ENCODE measurements around the gene EIF3CL. TPM values are rescaled to one million over a fixed set of nuclear protein-coding genes. Genes with fewer than 3 reads are reported as not detected.
"Not testable (repeated sequence)": the region's sequence is repeated elsewhere in the genome, so short reads cannot be mapped to it uniquely, and the experiment has no call there.

EIF3CL gene, protein sequence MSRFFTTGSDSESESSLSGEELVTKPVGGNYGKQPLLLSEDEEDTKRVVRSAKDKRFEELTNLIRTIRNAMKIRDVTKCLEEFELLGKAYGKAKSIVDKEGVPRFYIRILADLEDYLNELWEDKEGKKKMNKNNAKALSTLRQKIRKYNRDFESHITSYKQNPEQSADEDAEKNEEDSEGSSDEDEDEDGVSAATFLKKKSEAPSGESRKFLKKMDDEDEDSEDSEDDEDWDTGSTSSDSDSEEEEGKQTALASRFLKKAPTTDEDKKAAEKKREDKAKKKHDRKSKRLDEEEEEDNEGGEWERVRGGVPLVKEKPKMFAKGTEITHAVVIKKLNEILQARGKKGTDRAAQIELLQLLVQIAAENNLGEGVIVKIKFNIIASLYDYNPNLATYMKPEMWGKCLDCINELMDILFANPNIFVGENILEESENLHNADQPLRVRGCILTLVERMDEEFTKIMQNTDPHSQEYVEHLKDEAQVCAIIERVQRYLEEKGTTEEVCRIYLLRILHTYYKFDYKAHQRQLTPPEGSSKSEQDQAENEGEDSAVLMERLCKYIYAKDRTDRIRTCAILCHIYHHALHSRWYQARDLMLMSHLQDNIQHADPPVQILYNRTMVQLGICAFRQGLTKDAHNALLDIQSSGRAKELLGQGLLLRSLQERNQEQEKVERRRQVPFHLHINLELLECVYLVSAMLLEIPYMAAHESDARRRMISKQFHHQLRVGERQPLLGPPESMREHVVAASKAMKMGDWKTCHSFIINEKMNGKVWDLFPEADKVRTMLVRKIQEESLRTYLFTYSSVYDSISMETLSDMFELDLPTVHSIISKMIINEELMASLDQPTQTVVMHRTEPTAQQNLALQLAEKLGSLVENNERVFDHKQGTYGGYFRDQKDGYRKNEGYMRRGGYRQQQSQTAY
- total RNA-seq, result 100 to 1,000 TPM in 1 of 2 donors, 10 to 100 TPM in 1; 60.6 to 107 TPM

DNA sequence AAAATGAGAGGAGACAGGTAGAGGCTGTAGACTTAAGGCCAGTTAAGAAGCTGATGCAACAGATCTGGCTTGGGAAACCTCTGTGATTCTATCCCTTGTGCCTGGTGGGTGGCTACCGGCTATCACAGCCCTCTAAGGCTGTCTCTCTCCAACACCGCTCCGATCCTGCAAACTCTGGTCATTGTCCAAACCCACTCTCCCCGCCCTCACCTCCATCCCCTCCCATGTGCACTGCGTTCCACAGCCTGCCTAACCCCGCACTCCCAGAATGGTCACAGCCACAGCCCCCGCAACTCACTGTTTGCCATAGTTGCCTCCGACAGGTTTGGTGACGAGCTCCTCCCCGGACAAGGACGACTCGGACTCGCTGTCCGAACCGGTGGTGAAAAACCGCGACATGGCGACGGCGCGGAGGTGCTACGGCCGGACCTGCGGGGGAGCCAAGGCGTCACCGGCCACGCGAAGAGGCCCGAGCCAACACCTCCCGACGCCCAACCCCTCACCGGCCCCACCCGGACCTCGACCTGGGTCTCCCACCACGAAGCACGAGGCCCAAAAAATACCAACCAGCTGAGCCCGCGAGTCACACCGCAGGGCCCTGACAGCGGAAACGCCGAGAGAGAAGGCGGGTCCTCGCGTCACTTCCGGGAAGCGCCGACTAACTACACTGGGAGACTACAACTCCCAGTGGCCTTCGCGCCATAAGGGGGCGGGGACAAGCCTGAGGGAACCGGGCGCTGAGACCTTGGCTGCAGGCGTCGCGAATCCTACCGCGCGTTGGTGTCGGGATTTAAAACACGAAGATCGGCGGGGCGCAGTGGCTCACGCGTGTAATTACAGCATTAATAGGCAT, at the start of gene EIF3CL:
Gene EIF3CL, minus strand, starts transcription at position 622 of the 853 bp plus-strand sequence. Its CDS starts 223 bp downstream, at position 399.
- not testable (repeated sequence) for H3K9me3 Mint-ChIP-seq; H3K27me3 Mint-ChIP-seq (ENCODE audit: low read depth); DNase-seq; H3K4me1 Mint-ChIP-seq (ENCODE audit: low read depth); H3K36me3 Mint-ChIP-seq (ENCODE audit: insufficient read depth in 2 of 2); H3K27ac Mint-ChIP-seq
- peak within 1 kb of the TSS; percentile 59 to 62 for H3K4me3 Mint-ChIP-seq
- ATAC-seq (replicated peaks in 1 of 2), result peak; percentile 100

DNA sequence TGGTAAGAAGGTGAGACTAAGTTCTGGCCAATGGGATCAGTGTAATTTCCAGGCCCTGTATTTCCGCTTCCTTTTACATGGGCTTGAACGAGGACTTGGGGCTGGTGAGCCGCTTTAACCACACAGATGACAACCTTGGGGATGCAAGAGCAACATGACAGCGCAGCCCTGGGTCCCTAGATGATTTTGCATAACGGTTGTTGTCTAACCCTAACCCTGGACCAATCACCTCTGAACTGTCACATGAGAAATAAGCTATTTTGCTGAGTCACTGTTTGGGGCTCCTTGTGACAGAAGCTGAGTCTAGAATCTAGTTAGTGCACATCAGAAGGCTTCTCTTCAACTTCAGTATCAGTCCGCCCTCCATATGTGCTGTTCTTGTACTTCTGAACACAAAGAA, 43.4 kb upstream of the EIF3CL start:
- not testable (repeated sequence) for H3K27me3 Mint-ChIP-seq (ENCODE audit: low read depth); H3K4me3 Mint-ChIP-seq; H3K27ac Mint-ChIP-seq; H3K9me3 Mint-ChIP-seq; H3K36me3 Mint-ChIP-seq (ENCODE audit: insufficient read depth in 2 of 2); ATAC-seq (replicated peaks in 1 of 2); DNase-seq; H3K4me1 Mint-ChIP-seq (ENCODE audit: low read depth)

DNA sequence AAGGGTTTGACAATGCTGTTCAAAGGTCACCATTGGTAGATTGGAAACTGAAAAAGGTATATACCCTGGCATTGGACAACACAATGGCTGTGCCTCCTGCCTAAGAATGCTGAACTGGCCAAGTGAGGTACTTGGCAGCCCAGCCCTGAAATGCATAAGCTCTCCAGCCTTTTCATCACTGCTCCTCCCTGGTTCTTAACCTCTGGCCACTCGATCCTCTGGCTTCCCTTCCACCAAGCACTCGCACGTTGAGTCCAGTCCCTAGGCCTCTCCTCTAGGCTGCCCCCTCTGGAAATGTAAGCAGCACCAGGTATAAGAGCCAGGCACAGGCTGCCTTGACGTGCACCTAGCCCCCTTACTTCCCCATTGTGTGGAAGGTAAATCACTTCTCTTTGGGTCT, 42.7 kb upstream of the EIF3CL start:
- H3K9me3 Mint-ChIP-seq; H3K4me3 Mint-ChIP-seq; H3K27ac Mint-ChIP-seq; H3K27me3 Mint-ChIP-seq (ENCODE audit: low read depth); H3K4me1 Mint-ChIP-seq (ENCODE audit: low read depth); H3K36me3 Mint-ChIP-seq (ENCODE audit: insufficient read depth in 2 of 2); ATAC-seq (replicated peaks in 1 of 2); DNase-seq: not testable (repeated sequence)

DNA sequence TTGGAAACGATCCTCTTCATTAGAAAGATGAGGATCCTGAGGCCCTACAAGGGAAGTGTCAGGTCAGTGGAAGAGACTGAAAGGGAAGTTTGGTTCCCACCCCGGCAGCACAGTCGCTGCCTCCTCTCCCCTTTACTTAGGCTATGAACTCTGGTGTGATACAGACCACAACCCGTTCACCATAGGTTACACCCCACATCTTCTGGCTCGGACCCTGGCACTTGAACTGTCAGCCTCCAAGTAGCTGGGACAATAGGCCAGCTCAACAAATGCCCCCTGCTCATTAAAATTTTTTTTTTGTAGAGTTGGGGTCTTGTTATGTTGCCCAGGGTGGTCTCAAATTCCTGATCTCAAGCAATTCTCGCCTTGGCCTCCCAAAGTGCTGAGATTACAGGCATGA, 40.3 kb upstream of the EIF3CL start:
- H3K36me3 Mint-ChIP-seq (ENCODE audit: insufficient read depth in 2 of 2); ATAC-seq (replicated peaks in 1 of 2); H3K9me3 Mint-ChIP-seq; H3K27me3 Mint-ChIP-seq (ENCODE audit: low read depth); DNase-seq; H3K4me3 Mint-ChIP-seq; H3K27ac Mint-ChIP-seq; H3K4me1 Mint-ChIP-seq (ENCODE audit: low read depth): not testable (repeated sequence)

DNA sequence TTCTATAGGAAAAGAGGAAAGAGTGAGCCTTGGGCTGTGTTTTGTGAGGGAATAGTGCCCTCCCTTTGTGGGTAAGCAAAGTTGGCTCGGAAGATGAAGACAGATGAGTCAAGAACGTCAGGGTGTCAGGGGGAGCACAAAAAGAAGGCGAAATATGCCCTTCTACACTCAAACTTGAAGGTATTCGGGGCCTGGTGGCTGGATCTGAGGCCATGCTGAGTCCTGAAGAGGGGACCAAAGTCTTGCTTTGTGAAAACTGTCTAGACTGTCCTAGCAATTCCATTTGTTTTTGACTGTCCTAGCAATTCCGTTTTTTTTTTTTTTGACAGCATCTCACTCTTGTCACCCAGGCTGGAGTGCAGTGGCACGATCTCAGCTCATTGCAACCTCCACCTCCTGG, 35.3 kb upstream of the EIF3CL start:
- H3K27ac Mint-ChIP-seq; H3K27me3 Mint-ChIP-seq (ENCODE audit: low read depth); H3K4me3 Mint-ChIP-seq; H3K4me1 Mint-ChIP-seq (ENCODE audit: low read depth); H3K36me3 Mint-ChIP-seq (ENCODE audit: insufficient read depth in 2 of 2); ATAC-seq (replicated peaks in 1 of 2); DNase-seq; H3K9me3 Mint-ChIP-seq: not testable (repeated sequence)

DNA sequence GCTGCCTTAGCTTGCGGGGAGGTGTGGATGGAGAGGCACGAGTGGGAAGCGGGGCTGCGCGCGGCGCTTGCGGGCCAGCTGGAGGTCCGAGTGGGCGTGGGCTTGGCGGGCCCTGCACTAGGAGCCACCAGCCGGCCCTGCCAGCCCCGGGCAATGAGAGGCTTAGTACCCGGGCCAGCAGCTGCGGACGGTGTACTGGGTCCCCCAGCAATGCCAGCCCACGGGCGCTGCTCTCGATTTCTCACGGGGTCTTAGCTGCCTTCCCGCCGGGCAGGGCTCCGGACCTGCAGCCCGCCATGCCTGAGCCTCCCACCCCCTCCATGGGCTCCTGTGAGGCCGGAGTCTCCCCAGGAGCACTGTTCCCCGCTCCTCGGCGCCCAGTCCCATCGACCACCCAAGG, 31.7 kb upstream of the EIF3CL start:
- not testable (repeated sequence) for H3K4me3 Mint-ChIP-seq; ATAC-seq (replicated peaks in 1 of 2); H3K27me3 Mint-ChIP-seq (ENCODE audit: low read depth); DNase-seq; H3K9me3 Mint-ChIP-seq; H3K36me3 Mint-ChIP-seq (ENCODE audit: insufficient read depth in 2 of 2); H3K27ac Mint-ChIP-seq; H3K4me1 Mint-ChIP-seq (ENCODE audit: low read depth)

DNA sequence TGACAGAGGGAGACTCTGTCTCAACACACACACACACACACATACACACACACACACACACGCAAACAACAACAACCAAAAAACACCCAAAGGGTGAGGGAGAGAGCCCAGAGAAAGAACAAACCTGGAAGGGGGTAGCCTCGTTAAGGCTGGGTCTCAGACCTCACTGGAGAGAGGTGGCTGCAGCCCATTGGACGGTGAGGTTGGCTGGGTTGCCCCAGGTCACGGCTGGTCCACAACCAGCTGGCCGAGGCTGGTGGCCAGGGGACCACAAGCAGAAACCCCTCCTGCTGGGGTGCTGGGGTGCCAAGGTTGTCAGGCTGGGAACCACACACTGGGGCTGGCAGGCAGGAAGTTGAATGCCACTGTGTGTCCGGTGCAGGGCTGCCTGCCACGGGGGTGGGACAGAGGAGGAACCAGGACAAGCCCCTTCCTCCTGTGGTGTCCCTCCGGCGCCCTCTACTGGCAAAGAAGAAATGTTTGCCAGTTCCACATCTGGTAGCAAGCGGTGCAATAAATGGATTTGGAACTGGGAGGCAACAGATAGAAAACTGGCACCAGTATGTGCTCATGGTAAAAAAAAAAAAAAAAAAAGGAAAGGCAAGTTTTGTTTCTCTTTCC, 22.5 kb upstream of the EIF3CL start:
- not testable (repeated sequence) for DNase-seq; H3K4me3 Mint-ChIP-seq; H3K9me3 Mint-ChIP-seq; H3K36me3 Mint-ChIP-seq (ENCODE audit: insufficient read depth in 2 of 2); H3K27me3 Mint-ChIP-seq (ENCODE audit: low read depth); H3K4me1 Mint-ChIP-seq (ENCODE audit: low read depth); H3K27ac Mint-ChIP-seq
- peak; percentile 95 to 97 for ATAC-seq (replicated peaks in 1 of 2)

DNA sequence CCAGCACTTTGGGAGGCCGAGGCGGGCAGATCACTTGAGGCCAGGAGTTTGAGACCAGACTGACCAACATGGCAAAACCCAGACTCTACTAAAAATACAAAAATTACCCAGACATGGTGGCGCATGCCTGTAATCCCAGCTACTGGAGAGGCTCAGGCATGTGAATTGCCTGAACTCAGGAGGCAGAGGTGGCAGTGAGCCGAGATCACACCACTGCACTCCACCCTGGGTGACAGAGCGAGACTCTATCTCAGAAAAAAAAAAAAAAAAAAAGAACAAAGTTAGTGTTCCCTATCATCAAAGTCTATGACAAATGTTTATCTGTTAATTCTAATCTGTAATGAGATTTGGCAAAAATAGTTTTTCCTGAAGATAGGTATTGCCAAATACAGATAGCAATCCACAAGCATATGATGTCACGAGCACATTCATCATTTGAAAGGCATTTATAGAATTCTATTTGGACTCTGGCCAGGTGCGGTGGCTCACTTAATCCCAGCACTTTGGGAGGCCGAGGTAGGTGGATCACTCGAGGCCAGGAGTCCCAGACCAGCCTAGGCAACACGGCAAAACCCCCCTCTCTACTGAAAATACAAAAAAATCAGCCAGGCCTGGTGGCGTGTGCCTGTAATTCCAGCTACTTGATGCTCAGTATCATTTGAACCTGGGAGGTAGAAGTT, 17.6 kb upstream of the EIF3CL start:
- H3K4me1 Mint-ChIP-seq (ENCODE audit: low read depth); H3K27ac Mint-ChIP-seq; H3K27me3 Mint-ChIP-seq (ENCODE audit: low read depth); ATAC-seq (replicated peaks in 1 of 2); H3K9me3 Mint-ChIP-seq; DNase-seq; H3K36me3 Mint-ChIP-seq (ENCODE audit: insufficient read depth in 2 of 2); H3K4me3 Mint-ChIP-seq: not testable (repeated sequence)

DNA sequence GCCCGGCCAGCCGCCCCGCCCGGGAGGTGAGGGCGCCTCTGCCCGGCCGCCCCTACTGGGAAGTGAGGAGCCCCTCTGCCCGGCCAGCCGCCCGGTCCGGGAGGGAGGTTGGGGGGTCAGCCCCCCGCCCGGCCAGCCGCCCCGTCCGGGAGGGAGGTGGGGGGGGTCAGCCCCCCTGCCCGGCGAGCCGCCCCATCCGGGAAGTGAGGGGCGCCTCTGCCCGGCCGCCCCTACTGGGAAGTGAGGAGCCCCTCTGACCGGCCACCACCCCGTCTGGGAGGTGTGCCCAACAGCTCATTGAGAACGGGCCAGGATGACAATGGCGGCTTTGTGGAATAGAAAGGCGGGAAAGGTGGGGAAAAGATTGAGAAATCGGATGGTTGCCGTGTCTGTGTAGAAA, 13.4 kb upstream of the EIF3CL start:
- H3K9me3 Mint-ChIP-seq; H3K4me1 Mint-ChIP-seq (ENCODE audit: low read depth); H3K27ac Mint-ChIP-seq; H3K27me3 Mint-ChIP-seq (ENCODE audit: low read depth); H3K36me3 Mint-ChIP-seq (ENCODE audit: insufficient read depth in 2 of 2); H3K4me3 Mint-ChIP-seq; DNase-seq; ATAC-seq (replicated peaks in 1 of 2): not testable (repeated sequence)

DNA sequence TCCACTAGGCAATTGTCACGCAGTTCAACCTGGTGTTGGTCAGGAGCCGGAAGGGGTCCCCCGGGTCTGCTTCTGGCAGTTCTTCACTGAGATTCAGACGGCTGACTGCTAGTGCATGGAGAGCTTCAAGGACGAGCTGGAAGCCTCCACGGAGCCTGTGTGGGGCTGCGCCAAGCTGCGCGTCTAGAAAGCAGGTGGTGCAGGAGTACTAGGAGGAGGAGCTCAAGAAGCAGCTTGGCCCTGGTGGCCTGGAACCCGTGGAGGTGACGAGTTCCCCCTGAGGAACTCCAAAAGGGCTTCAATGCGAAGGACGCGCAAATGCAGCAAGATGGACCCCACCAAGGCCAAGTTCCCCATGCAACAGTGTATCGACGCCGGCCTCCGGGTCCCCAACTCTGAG, 10.9 kb upstream of the EIF3CL start:
- H3K4me3 Mint-ChIP-seq; DNase-seq; H3K9me3 Mint-ChIP-seq; ATAC-seq (replicated peaks in 1 of 2); H3K36me3 Mint-ChIP-seq (ENCODE audit: insufficient read depth in 2 of 2); H3K27ac Mint-ChIP-seq; H3K27me3 Mint-ChIP-seq (ENCODE audit: low read depth); H3K4me1 Mint-ChIP-seq (ENCODE audit: low read depth): not testable (repeated sequence)

DNA sequence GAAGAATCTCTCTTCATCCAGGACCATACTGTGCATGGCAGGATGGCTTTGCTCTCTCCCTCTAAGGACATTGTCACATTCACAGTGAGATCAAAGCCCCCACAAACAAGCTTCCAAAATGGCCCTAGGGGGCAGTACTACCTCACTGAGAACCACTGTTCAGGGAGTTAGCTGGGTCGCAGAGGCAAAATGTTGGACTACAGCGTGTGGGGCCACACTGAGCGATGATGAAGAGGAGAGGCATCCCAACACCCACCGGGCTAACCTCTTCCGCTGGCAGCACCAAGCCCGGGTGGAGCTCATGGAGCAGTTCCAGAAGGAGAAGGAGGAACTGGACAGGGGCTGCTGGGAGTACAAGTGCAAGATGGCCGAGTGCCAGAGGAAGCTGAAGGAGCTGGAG, 9.9 kb upstream of the EIF3CL start:
- H3K4me3 Mint-ChIP-seq; H3K27me3 Mint-ChIP-seq (ENCODE audit: low read depth); H3K27ac Mint-ChIP-seq; DNase-seq; H3K9me3 Mint-ChIP-seq; H3K4me1 Mint-ChIP-seq (ENCODE audit: low read depth); H3K36me3 Mint-ChIP-seq (ENCODE audit: insufficient read depth in 2 of 2); ATAC-seq (replicated peaks in 1 of 2): not testable (repeated sequence)

DNA sequence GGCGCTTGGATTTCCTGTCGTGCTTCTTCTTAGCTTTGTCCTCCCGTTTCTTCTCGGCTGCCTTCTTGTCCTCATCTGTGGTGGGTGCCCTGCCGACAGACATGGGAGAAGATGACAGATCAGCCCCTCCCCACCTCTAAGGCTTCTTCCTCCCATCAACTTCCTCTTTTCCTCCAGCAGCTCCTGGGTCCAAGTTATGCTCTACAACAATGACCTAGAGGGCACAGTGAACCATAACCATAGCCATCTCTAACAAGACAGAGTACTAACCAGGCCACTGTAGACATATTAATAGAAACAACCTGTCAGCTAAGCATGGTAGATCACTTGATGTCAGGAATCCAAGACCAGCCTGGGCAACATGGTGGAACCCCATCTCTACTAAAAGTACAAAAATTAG, 11.6 kb downstream of the EIF3CL start:
- not testable (repeated sequence) for DNase-seq; H3K4me1 Mint-ChIP-seq (ENCODE audit: low read depth)

More for the DNA sequence above, 11.6 kb downstream of the EIF3CL start:
- not testable (repeated sequence) for H3K9me3 Mint-ChIP-seq; H3K27me3 Mint-ChIP-seq (ENCODE audit: low read depth); H3K27ac Mint-ChIP-seq; H3K4me3 Mint-ChIP-seq; H3K36me3 Mint-ChIP-seq (ENCODE audit: insufficient read depth in 2 of 2); ATAC-seq (replicated peaks in 1 of 2)

Data from activated T-cell treated with anti-CD3 and anti-CD28 coated beads, Interleukin-2, amount 50 U/mL, for 72 hours (primary cell).